Activated gamma-delta T cell treated with anti-CD3 and anti-CD28 coated beads, Interleukin-2, amount 50 U/mL, for 16 hours (primary cell): ENCODE measurements around the gene ADGRE2.

Experiments used
- DNase-seq: peaks from one replicate; pipeline ENCODE4 v3.0.0-alpha.2; 2020; ENCODE audit warnings: low read depth

ADGRE2 gene

DNA sequence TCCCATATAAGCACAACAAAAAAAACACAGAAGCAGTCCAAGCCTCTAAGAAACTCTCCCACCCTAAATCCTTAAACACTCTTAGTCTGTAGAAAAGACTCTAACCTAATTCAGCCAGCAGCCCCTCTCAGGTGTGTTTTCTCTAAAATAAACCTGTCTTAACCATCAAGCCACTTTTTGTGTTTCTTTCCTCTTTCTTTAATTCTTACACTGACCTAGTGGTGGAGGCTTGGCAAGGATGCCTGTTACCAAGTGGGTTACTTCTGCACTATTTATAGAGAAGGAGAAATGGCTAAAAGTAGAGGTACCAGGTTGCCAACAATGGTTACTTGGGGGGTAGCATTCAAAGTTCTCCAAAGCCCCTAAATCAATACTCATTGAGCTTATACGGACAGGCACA lies 44.8 kb downstream of the ADGRE2 start:
- DNase-seq = no peak

DNA sequence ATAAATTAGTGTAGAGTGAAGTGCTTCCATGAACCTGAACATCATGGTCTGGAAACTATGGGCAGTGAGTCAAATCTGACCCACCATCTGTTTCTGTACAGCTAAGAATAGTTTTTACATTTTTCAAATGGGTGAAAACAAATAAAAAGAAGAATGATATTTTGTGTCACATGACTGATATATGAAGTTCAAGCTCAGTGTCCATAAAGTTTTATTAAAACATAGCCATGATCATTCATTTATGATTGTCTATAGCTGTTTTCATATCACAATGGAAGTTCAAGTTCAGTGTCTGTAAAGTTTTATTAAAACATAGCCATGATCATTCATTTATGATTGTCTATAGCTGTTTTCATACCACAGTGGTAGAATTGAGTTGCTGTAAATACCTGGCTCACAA lies 45.9 kb downstream of the ADGRE2 start:
- DNase-seq = no peak

DNA sequence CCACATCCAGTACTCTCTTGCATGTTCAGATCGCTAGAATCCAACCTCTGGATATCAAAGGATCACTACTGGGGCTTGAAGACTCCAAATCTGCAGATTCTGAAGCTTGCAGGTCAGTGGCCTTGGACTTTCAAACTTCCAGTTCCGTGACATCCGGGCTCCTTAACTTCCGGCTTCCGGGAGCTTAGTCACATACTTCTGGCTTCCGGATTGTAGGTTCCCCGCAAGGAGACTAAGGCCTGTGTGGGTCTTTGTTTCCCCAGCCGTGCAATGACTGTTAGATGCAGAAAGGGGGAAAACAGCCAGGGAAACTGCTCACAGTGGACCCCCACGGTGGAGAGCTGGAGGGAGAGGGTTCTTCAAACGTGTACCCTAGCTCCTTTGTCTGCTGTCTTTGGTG lies 47.2 kb downstream of the ADGRE2 start:
- DNase-seq = no peak

DNA sequence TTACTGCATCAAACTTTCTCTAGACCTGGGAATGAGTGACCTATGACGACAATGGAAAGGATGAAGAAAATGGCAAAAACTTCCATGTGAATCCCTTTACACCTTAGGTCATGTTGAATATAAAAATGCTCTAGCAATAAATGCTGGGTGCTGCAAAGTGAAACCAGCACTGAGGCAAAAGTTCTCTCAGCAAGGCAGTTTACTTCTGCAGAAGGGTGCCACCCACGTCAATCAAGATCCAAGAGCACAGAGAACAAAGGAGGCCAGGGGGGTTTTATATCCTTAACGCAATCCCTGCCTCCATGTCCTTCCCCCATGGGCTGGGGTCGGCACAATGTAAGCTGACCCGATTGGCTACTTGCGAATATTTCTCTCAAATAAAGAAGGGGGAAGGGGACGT lies 49.8 kb downstream of the ADGRE2 start:
- DNase-seq = no peak

DNA sequence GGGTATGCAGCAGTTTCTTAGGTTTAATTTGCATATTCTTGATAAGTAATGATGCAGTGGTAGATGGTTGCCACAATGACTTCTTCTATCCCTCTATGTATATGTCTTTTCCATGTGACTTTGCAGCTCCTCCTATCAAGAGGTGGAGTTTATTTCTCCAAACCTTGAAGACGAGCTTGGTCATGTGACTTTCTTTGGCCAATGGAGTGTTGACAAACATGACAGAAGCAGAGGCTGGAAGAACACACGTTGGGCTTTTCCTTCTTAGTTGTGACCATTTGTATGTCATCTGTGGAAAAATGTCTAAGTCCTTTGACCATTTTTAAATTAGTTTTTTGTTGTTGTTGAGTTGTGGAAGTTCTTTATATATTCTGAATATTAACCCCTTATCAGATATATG lies 56.2 kb downstream of the ADGRE2 start:
- no peak for DNase-seq

DNA sequence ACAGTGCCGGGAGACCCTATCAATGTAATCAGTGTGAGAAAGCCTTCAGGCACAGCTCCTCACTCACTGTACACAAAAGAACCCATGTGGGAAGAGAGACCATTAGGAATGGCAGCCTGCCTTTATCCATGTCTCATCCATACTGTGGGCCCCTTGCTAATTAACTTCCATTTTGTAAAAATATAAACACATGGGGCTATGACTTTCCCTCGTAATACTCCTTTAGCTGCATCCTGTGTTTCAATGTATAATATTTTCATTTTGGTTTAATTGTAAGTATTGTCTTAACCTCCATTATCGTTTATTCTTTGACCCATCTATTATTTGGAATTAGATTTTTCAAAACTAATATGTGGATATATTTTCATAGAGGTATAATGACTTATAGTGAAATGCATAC lies 59.2 kb downstream of the ADGRE2 start:
- DNase-seq = no peak

DNA sequence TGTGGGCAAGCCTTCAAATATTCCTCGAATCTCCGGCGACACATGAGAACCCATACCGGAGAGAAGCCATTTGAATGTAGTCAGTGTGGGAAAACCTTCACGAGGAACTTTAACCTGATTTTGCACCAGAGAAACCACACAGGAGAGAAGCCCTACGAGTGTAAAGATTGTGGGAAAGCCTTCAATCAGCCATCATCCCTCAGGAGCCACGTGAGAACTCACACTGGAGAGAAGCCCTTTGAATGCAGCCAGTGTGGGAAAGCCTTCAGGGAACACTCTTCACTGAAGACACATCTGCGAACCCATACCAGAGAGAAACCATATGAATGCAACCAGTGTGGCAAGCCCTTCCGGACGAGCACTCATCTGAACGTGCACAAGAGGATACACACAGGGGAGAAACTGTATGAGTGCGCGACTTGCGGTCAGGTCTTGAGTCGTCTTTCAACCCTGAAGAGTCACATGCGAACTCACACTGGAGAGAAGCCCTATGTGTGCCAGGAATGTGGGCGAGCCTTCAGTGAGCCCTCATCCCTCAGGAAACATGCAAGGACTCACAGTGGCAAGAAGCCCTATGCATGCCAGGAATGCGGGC lies 59.7 kb downstream of the ADGRE2 start:
- DNase-seq = no peak

DNA sequence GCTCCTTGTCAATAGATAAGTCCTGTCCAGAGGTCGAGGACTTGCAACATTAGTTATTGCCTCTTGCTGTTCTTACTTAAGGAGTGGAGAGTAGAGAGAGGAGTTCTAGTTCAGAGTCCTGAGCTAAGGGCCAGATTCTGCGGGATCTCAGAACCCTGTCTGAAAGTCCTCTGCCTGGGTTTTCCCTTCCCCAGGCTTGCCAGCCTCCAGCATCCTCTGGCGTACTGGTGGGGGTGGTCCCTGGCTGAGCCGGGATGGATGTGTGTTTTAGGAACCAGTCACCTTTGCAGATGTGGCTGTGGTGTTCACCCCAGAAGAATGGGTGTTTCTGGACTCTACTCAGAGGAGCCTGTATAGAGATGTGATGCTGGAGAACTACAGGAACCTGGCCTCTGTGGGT lies 62.5 kb downstream of the ADGRE2 start:
- no peak for DNase-seq

DNA sequence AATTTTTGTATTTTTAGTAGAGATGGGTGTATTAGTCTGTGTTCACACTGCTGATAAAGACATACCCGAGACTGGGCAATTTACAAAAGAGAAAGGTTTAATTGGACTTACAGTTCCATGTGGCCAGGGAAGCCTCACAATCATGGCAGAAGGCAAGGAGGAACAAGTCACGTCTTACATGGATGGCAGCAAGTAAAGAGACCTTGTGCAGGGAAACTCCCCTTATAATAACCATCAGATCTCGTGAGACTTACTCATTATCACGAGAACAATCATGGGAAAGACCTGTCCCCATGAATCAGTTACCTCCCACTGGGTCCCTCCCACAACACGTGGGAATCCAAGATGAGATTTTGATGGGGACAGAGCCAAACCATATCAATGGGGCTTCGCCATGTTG lies 73.9 kb downstream of the ADGRE2 start:
- DNase-seq = no peak

DNA sequence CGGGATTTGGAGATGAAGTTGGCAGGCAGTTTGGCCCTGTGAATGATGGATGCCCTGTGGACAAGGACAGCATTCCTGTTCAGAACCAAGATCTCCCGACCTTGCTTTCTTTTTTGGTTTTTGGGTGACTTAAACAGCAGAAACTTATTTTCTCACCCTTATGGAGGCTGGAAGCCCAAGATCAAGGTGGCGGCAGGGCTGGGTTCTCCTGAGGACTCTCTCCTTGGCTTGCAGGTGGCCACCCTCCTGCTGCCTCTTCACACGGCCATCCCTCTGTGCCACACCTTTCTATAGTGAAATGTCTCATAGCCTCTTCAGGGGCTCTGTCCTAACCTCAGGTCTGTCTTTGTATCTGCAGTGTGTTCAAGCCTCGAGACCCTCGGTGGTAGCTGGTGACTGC lies 74.5 kb downstream of the ADGRE2 start:
- no peak for DNase-seq

DNA sequence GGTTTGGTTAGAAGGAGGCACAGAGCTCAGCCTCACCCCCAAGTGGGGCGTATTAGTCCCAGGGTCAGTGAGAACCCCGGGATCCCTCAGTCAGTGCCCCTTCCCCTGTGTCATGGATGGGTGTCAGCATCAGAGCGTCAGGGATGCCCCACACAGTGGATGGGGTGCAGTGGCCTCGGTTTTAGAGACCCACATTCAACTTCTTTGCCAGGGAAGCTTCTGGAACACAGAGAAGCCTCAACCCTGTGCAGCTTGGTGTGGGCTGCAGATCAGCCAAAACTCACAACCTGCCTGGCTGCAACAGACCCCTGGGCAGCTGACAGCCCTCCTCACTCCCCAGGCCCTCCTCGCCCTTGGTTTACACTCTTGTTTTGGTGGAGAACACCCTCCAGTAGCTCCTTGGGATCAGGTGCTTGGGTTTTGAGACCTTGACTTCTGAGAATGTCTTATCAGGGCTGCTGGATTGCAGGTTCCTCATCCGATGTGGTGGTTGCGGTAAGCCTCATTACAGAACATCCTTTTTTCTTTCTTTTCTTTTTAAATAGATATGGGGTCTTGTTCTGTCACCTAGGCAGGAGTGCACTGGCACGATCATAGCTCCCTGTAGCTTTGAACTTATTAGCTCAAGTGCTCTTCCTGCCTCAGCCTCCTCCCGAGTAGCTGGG lies 77.5 kb downstream of the ADGRE2 start:
- DNase-seq = no peak

DNA sequence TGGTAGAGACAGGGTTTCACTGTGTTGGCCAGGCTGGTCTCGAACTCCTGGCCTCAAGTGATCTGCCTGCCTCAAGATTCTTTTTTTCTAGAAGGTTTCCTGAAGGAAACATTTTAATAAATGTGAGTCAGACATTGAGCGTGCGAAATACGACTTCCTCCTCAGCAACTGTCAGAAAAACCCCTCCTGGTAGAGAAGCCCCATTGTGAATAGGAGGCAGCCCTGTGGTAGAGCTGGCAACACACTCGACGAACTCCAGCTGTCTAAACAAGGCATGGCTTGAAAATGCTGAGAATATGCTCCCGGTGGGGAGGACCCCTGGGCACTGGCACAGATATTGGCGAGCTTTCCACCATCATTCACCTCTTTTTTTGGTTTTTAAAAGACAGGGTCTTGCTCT lies 78.7 kb downstream of the ADGRE2 start:
- DNase-seq = no peak

DNA sequence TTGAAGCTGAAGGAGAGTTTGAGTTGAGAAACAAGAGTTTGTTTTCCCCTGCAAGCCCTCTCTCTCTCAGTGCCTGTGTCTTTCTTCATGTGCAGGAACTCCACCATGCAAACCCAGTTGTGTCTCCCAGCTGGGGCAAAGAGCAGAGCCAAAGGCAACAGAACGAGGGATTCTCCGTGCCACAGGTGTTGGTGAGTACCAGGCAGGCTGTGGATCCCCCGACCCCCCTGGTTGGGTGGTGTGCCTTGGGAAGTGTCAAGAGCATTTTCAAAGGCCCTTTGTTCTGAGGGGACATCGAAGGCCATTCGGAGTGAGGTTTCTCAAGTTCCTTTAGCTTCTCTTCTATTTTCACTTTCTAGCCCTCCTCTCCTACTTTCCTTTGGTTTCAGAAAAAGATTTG lies 82.9 kb downstream of the ADGRE2 start:
- DNase-seq = no peak

DNA sequence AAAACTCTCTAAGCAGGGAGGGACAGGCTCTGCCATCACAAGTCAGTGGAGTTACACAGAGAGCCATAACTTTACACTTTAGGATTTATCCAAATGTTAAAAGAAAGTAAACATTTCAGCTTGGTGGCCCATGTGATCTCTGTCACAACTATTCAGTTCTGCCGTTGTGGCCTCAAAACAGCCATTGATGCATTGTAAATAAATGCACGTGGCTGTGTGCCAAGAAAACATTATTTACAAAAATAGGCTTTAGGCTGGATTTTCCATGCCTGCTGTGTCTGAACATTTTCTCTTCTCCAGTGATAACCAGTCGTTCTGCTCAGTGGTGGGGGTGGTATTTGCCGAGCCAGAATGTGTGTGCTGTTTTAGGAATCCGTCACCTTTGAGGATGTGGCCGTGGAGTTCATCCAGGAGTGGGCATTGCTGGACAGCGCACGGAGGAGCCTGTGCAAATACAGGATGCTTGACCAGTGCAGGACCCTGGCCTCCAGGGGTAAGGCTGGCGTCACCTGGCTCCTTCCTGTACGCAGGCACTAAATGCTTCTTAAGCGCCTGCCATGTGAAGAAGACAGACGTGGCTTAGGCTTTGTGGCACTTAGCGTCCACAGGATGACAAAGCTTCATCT lies 83.6 kb downstream of the ADGRE2 start:
- DNase-seq = no peak

DNA sequence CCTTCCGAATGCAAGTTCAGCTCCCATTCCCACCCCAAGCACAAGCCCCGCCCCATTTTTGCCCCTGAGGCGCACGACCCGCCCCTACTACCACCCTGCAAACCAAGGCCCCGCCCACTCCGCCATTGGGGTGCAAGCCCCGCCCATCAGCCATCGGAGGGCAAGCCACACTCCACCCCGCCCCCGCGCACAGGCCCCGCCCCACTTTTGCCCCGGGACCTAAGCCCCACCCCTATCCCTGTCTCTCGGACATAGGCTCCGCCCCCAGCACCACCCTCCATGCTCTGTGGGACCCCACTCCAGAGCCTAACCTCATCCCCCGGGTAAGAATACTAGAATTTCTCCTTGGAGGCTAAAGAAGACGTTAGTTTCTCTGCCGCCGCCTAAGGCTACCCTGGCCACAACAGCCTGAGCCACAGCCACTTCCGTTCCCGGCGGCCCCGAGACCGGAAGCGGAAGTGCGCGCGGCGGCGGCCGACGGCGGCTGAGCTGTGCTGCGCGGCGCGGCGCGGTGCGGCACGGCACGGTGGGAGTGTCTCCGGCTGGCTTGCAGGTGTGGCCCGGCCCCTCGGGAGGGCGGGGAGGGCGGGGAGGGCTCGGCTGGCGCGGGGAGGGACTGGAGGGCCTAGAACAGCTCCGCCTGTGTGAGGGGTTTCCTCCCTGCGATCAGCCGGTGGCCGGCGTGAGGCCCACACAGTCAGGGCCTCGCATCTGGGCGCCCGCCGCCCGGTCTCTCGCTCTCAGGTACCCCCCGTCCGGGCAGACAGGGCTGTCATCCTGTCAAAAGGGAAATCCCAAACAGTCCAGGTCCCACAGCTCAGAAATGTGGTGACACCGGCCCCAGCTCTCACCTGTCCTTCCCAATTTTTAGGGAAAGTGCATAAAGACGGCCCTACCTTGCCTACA lies 88.5 kb downstream of the ADGRE2 start, which contains the start of gene ZNF333:
ZNF333 (plus strand) TSS at position 451 of the 906 bp plus-strand sequence. CDS start 3,444 bp downstream, outside the sequence.
- peak; percentile 98 for DNase-seq

DNA sequence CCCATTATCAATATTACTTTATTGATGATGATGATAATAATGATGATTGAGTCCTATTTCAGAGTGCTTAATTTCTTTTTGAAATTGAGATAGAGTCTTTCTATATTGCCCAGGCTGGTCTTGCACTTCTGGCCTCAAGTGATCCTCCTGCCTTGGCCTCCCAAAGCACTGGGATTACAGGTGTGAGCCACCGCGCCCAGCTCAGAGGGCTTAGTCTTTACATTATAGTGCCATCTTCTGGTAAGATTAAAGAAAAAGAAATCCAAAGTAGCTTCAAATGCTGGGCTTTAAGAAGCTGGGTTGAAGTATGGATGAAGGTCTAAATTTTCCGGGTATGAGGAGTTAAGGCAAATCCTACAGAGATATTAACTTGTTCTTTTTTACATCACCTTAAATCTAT lies 91.9 kb downstream of the ADGRE2 start:
- no peak for DNase-seq

DNA sequence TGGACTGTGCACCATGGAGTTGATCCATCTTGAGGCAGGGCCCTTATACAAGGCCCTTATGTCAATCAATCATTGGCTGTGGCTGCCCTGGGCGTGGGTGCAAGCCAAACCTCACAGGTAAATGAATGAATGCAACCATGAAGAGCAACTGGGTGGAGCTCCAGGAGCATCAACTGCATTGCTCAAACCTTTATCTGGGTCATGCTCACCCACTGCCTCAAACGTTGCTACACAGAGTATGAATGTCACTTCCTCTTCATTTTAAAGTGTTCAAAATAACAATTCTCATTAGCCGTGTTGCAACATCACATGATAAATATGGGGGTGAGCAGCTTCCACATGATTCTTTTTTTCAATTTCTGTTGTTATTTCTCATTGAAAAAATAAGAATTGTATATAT lies 94.9 kb downstream of the ADGRE2 start:
- no peak for DNase-seq
